Measurements from ENCODE around the gene TEX26.
"Not testable (repeated sequence)": the region's sequence is repeated elsewhere in the genome, so short reads cannot be mapped to it uniquely, and the experiment has no call there.

Gene TEX26

GRCh38 chr13:30918662-30919405 is 13.6 kb upstream of the TEX26 start:
- DNase-seq (ENCODE audit: low read depth, low spot score), result no peak

DNA sequence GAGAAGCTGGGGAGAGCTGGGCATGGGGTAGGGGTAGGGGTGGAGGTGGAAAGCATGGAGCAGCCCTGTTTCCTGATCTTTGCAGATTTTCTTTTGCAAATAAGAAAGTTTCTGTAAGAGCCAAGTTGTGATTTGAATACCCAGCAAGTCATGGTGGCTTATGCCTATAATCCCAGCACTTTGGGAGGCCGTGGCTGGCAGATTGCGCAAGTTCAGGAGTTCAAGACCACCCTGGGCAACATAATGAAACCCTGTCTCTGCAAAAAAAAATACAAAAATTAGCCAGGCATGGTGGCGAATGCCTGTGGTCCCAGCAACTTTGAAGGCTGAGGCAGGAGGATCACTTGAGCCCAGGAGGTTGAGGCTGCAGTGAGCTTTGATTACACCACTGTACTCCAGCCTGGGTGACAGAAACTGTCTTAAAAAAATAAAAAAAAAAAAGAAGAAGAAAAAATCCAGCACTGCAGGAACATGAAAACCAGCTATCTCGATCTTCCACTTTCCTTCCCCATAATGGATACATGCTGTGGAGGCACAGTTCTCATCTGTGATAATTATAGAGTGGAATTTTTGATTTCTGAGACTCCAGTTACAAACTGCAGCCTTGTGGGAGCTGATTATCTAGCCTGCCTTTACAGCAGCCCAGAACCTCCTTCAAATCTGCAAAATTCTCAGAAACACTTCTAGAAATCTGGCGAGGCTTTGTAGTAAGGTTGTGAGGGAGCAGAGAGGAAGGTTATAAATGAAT is 12.1 kb upstream of the TEX26 start:
- no peak for DNase-seq (ENCODE audit: low read depth, low spot score)

GRCh38 chr13:30923418-30923817 is 9.0 kb upstream of the TEX26 start:
- DNase-seq (ENCODE audit: low read depth, low spot score), result no peak

- DNase-seq (ENCODE audit: low read depth, low spot score), result no peak
Measured at GRCh38 chr13:30924721-30925120, 7.7 kb upstream of the TEX26 start.

- DNase-seq (ENCODE audit: low read depth, low spot score), result no peak
Measured at GRCh38 chr13:30925429-30925828, 7.0 kb upstream of the TEX26 start.

DNA sequence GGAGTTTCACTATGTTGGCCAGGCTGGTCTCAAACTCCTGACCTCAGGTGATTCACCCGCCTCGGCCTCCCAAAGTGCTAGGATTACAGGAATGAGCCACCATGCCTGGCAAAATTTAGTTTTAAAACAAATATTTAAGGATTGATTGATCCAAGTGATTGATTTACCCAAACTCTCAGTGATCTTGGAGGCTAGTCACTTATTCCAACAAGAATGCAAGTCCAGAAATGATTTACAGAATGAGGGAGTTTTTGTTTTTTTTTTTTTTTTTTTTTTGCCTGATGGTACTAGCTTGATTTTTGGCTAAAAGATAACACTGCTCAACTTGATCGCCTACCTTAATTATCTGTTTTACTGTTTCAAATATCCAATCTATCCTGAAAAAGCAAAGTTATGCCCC is 5.7 kb upstream of the TEX26 start:
- no peak for DNase-seq (ENCODE audit: low read depth, low spot score)

DNA sequence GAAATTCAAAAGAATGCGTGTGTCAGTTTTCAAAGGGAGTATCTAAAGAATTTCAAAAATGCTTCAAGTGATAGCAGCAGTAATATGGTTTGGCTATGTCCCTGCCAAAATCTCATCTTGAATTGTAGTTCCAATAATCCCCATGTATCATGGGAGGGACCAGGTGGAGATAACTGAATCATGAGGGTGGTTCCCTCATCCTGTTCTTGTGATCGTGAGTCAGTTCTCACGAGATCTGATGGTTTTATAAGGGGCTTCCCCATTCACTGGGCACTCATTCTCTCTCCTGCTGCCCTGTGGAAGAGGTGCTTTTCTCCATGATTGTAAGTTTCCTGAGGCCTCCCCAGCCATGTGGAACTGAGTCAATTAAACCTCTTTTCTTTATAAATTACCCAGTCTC is 5.3 kb upstream of the TEX26 start:
- not testable (repeated sequence) for DNase-seq (ENCODE audit: low read depth, low spot score)

- no peak for DNase-seq (ENCODE audit: low read depth, low spot score)
Measured at GRCh38 chr13:30927595-30927994, 4.9 kb upstream of the TEX26 start.

GRCh38 chr13:30928978-30929377 is 3.5 kb upstream of the TEX26 start:
- DNase-seq (ENCODE audit: low read depth, low spot score), result no peak

DNA sequence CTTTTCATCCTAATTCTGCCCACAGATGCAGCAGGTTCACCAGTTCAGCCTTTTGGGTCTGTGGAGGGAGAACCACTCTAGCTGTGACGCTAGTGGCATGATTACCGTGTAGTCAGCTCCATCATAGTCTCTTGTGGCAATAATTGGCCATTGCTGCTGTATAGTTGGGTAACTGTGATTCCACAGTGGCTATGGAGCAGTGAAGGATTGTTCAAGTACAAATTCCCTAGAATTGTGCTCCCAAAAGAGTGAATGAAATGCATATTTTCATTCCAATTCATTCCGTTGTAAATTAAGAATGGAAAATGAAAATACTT is 856 bp downstream of the TEX26 start:
- no peak for DNase-seq (ENCODE audit: low read depth, low spot score)

- no peak for DNase-seq (ENCODE audit: low read depth, low spot score)
Measured at GRCh38 chr13:30934381-30934780, 1.9 kb downstream of the TEX26 start.

- no peak for DNase-seq (ENCODE audit: low read depth, low spot score)
Measured at GRCh38 chr13:30934803-30935202, 2.3 kb downstream of the TEX26 start.

DNA sequence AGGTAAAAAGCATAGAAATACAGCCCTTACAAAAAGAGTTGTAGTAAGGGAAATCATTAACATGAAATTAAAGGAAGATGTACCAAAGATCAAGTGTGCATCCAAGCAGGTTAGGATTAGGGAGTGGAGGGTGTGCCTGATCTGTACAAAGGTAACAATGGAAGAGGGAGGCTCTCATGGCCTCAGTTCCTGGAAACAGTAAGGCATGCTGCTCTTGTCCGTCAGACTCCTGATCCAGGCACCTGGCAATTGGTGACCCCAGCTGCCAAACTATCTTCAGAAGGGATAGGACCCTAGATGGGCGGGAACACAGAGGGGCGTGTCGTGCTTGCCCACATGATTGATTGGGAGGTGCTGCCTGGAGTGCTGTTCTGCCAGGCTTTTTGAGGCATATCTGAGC is 4.5 kb downstream of the TEX26 start:
- no peak for DNase-seq (ENCODE audit: low read depth, low spot score)

- DNase-seq (ENCODE audit: low read depth, low spot score), result no peak
Measured at GRCh38 chr13:30943881-30944280, 11.4 kb downstream of the TEX26 start.

GRCh38 chr13:30957258-30957943 is 24.9 kb downstream of the TEX26 start:
- DNase-seq (ENCODE audit: low read depth, low spot score), result no peak

DNA sequence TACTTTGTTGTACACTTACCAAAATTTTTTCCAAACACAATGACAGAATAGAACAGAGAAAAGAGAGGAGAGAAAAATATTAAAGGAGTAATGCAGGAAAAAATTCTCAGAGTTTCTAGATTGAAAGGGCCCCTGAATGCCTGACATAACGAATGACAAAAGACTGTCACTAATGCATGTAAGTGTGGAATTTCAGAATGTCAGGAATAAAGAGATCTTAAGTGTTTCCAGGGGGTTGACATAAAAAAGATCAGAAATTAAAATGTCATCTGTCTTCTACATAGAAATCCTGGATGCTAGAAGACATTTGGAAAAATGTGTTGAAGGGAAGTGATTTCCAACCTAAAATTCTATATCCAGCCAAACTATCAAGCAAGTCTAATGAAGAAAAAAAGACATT is 27.2 kb downstream of the TEX26 start:
- no peak for DNase-seq (ENCODE audit: low read depth, low spot score)

- DNase-seq (ENCODE audit: low read depth, low spot score), result no peak
Measured at GRCh38 chr13:30963791-30964190, 31.3 kb downstream of the TEX26 start.

DNA sequence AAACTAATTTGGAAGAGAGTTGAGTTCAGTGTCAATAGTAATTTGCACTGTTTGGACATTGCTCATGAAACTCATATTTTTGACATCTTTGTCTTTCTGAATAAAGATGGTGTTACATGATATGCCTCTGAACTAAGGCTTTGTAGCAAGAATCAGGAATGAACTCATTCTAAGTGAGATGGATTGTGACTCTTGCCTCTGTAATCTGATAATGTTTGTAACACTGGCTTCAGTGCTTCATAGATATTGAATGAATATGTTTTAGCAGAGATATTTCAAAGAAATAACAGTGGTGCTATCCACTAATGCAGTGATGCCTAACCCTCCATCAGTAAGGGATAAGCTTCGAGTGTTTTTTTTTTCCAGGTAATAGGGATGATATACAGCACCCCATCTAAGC is 32.9 kb downstream of the TEX26 start:
- no peak for DNase-seq (ENCODE audit: low read depth, low spot score)

DNA sequence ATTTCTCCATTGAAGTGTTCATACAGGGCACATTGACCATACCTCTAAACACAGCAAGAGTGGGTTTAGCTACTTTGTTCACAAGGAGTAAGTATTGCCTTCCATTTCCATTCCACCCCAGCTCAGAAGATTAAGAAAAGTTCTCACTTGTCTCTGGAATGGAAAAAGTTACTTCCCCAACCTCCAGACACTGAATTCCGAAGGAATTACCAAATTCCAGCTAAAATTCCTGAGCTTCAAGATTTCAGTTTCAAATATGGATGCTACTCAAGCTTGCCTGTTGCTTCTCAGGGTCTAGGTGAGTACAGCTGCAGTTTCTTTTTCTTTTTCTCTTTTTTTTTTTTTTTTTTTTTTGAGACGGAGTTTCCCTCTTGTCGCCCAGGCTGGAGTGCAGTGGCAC is 33.6 kb downstream of the TEX26 start:
- no peak for DNase-seq (ENCODE audit: low read depth, low spot score)

GRCh38 chr13:30968846-30969245 is 36.4 kb downstream of the TEX26 start:
- no peak for DNase-seq (ENCODE audit: low read depth, low spot score)

- DNase-seq (ENCODE audit: low read depth, low spot score), result no peak
Measured at GRCh38 chr13:30971575-30971974, 39.1 kb downstream of the TEX26 start.

DNA sequence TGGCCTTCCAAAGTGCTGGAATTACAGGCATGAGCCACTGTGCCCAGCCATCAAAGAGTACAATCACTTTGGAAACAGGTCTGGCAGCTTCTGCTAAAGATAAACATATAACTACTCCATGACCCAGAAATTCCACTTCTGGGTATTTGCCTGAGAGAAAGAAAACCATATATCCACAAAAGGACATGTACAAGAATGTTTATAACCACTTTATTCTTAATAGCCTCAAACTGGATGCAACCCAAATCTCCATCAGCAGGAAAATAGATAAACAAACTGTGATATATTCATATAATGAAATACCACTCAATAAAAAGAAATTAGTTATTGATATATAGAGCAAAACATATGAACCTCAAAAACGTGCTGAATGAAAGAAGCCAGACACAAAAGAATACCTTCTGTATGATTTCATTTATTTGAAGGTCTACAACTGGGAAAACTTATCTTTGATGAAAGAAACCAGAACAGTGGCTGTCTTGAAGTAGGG is 40.5 kb downstream of the TEX26 start:
- DNase-seq (ENCODE audit: low read depth, low spot score), result no peak

DNA sequence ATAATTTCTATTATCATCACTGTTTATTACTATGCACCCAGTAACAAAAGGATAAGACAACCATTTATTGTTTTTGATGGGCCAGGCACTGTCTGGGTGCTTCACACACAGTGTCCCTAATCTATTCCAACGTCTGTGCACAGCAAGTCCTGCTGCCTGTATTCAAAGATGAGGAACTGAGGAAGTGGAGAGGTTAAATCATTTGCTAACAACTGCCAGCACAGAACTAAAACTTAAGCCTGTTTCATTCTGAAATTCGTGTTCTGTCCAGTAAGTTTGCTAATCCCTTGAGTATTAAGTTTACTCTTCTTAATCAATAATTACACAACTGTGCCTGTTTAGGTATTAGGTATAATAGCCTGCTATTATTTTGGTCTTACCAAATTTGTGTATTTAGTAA is 41.9 kb downstream of the TEX26 start:
- no peak for DNase-seq (ENCODE audit: low read depth, low spot score)
